NOMO-1 (cell line): ENCODE data around the gene HBB.

Experiments used
- DNase-seq, 2 experiments: peaks; one replicate each; lab custom pipeline; 2025; ENCODE audit not compliant: unreplicated experiment in 2 of 2; lab: John Stamatoyannopoulos, UW

HBB gene

DNA sequence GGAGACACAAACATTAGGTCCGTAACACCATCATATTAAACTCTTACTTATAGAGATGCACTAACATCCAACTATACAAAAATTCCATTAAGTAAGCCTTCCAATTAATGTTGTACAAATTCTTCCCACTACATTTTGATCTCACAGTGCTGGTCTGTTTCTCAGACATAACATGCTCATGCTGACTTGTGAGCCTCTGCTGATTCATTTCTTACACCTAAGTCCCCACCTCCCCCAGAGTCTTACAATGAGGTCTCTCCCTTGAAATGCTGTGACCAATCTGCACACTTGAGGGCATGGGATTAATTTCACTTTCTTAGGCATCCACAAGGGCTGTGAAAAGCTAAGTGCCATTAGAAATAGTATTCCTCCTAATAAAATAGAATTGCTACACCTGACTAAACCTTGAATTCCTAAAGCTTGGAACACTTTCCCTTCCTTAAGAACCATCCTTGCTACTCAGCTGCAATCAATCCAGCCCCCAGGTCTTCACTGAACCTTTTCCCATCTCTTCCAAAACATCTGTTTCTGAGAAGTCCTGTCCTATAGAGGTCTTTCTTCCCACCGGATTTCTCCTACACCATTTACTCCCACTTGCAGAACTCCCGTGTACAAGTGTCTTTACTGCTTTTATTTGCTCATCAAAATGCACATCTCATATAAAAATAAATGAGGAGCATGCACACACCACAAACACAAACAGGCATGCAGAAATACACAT lies 20.8 kb upstream of the HBB start:
- no peak for DNase-seq

DNA sequence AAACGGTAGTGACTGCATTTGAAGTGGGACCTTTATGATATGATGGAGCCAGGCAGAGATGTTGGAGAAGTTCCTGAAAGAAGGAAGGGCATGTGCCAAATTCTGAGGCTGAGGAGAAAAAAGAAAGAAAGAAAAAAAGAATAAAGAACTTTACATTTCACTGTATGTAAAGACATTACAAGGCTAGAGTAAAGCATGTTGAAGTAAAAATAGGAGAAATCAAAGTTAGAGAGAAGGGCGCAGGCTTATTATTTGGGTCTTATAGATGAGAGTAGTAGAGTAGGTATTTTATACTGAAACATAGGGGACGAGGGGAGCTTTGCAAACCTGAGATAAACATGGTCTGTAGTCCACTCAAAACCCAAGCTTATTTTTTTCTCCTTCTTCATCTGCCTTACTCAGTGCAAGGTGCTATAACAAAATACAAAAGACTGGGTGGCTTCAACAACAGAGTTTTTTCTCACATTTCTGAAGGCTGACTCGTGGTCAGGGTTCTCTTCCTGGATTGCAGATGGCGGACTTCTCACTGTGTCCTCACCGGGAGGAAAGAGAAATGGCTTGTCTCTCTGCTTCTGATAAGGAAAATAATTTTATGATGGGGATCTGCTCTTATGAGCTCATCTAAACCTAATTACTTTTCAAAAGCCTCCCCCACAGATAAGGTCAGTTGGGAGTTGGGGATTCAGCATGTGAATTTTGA lies 20.1 kb upstream of the HBB start:
- no peak for DNase-seq

DNA sequence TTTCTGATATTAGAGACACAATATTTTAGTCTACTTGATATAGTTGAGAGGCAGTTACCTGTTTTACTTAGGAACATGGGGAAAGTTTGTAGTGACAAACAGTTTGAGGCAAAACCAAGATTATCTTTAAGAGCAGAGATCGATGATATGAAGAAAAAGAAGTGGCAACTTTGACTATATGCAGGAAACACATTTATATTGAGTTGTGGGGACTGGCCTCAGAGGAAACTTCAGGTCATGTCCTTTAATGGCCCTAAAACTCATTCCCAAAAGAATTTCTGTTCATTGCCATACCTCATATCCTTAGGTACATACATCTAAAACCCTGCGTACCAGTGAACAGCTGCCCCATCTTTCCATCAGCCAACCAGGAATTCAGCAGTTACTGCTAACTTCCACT lies 18.3 kb upstream of the HBB start:
- DNase-seq, result no peak

DNA sequence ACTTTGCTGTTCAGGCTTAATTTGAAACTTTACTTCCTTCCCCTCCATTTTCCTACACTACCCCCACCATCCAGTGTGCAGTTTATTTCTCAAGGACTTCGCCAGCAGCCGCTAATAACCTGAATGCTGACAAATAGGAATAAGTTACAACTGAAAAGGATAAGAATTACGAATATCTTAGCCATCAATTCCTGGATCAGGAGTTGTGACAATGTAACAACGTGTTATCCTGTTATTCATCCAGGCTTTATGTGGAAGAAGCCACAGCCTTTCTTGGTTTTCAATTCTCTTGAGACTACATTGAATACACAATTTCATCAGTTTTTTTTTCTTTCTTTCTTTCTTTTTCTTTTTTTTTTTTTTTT lies 16.9 kb upstream of the HBB start:
- no peak for DNase-seq

DNA sequence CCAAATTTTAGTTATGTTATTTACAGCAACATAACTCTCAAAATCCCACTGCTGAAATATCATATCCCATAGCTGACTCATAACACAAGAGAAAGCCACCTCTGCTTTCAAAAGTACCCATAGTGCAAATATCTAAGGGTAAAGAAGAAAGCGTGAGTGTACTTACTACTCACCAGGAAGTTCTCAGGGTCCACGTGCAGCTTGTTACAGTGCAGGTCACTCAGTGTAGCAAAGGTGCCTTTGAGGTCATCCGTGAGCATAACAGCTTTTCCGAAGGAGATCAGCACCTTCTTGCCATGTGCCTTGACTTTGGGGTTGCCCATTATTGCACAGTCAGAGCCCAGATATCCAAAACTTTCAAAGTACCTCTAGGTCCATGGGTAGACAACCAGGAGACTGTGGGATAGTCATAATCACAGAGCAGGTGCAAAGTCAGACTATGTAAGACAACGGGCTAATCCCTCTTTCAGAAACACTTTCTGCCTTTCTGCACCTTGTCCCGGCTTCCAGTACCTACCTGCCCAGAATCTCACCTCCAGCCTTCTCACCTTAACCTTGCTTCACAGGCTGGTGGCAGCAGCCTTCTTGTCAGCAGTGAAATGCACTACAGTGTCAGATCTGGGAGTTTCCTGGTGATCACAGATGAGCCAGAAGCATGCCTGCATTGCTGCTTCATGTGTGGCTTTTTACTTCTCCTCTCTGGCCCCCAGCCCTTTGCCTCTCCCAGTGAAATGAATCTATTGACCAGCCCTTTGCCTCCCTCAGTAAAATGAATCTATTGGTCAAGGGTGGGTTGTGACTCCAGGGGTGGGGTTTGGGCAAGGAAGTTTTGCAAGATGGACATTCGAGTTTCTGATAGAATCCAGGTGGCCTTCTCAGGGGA lies 16.3 kb upstream of the HBB start:
- DNase-seq, result no peak

DNA sequence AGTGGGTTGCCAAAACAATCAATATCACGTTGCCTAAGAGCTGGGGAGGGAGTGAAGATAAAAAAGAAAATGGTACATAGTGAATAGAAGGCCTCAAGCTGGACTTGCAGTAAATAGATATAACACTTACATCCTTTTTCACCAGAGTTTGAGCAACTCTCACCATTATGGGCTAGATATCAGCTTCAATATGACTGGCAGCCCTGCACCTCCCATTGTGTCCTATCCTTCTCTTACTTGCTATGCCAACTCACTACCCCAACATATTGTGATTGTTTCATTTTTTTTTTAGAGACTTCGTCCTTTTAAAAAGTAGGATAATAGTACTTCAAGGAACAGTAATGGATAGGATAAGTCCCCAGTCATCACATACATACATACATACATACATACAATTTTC lies 15.3 kb upstream of the HBB start:
- DNase-seq, result no peak

DNA sequence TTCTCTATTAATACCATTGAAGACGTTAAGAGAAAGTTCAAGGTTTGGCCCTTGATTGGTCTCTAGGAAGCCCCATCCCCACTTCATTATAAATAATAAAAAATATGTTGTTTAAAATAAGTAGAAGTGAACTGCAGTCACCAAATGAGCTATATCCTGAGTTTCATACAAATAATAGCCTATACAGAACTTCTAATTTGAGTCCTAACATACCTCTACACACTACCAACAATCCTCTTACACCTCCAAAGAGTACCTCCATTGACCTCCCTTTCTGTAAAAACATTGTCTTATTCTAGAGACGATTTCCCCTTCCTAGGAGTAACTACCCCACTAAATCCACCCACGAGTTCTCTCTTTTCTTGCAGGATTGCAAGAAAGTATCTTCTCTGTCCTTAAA lies 14.6 kb upstream of the HBB start:
- DNase-seq, result no peak

DNA sequence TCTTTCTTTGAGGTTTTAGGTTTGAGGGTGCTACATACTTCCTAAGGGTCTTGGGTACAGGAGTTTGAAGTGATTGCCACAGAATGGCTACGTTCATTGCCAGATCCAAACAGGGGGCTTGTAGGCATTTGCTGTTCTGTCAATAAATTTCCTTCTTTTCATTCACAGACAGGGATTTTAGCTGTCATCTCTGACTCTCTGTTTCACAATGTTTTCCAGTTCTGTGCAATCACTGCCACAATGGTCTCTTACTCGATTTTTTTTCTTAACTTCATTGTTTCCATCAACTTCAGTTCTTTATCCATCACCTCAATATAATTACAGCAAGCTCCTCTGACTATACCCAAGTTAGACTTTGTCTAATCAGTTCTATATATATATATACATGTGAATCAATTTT lies 13.6 kb upstream of the HBB start:
- DNase-seq, result no peak

DNA sequence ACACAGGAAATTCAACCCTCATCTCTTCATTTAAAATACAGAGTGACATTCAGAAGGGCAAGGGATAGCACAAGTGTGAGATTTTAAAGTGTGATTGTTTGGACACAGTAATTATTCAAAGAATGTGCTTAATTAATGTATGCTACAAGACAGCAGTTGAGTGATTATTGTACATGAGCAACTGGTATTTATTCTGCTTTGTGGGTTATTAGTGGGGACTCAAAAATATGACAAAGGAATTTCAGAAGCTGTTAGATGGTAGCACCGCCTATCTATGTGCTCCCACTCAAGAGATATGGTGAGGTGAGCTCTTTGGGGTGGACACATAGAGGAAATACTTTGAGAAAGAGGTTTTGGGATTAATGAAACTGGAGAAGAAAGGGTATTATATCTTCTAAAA lies 13.2 kb upstream of the HBB start:
- no peak for DNase-seq

DNA sequence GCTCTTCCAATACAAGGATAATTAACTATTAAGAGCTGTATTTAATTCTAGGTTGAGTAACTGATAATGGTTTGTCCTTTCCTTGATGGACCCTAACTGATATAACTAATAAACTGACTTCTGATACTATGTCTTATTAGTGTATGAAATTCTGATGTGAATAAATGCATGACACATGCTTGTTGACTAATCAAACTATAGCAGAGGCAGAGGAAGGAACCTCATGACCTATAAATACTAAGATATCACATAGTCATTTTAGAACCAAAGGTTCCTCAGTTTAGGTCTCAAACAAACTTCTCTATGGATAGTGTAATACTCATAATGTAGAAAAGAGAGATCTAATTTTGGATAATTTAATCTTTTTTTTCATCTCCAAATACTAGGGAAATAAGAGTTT lies 12.2 kb upstream of the HBB start:
- no peak for DNase-seq

DNA sequence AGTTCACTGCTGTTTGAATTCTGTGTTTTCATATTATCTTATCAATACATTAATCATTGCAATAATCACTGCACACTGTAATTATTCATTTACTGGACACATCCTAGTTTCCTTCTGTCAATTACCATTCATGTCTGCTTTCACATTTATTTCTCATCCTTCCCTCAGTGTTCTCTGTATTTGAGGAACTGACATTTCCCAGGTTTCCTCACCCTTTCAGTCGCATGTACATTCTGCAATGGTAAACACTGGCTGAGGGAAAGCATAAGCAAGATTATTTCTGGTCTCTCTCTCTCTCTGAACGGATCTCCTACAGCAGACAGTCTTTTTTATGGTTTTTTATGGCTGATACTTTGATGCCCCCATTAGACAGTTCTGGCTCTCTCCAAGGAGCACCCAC lies 11.6 kb upstream of the HBB start:
- no peak for DNase-seq

DNA sequence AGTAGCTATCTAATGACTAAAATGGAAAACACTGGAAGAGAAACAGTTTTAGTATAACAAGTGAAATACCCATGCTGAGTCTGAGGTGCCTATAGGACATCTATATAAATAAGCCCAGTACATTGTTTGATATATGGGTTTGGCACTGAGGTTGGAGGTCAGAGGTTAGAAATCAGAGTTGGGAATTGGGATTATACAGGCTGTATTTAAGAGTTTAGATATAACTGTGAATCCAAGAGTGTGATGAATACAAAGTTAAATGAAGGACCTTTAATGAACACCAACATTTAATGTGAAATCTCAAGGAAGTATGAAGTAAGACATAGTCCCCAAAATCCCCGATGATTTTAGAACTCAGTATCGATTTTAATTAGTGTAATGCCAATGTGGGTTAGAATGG lies 10.5 kb upstream of the HBB start:
- DNase-seq, result no peak

DNA sequence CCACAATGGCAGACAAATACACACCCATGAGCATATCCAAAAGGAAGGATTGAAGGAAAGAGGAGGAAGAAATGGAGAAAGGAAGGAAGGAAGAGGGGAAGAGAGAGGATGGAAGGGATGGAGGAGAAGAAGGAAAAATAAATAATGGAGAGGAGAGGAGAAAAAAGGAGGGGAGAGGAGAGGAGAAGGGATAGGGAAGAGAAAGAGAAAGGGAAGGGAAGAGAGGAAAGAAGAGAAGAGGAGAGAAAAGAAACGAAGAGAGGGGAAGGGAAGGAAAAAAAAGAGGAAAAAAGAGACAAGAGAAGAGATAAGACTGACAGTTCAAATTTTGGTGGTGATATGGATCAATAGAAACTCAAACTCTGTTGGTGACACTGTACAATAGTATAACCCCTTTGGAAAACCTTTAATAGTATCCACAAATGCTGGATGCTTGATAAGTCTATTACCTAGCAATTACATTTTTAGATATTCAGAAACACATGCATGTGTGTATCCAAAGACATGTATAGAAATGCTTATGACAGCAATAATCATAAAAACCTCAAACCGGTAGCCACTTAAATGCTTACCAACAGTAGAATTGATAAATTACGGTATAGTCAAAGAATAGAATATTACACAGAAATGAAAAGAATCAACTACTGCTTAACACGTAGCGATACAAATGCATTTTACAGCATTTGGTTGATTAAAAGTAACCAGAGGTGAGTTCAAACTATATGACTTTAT lies 8.7 kb upstream of the HBB start:
- no peak for DNase-seq

DNA sequence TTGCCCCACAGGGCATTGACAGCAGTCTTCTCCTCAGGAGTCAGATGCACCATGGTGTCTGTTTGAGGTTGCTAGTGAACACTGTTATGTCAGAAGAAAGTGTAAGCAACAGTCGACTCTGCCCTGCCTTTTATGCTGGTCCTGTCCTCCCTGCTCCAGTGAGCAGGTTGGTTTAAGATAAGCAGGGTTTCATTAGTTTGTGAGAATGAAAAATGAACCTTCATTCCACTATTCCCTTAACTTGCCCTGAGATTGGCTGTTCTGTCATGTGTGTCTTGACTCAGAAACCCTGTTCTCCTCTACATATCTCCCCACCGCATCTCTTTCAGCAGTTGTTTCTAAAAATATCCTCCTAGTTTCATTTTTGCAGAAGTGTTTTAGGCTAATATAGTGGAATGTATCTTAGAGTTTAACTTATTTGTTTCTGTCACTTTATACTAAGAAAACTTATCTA lies 7.5 kb upstream of the HBB start, which contains the start of gene HBD:
TSS of gene HBD (minus strand) at position 103 of the 454 bp plus-strand sequence. CDS start at position 53, 50 bp downstream.
- no peak for DNase-seq

DNA sequence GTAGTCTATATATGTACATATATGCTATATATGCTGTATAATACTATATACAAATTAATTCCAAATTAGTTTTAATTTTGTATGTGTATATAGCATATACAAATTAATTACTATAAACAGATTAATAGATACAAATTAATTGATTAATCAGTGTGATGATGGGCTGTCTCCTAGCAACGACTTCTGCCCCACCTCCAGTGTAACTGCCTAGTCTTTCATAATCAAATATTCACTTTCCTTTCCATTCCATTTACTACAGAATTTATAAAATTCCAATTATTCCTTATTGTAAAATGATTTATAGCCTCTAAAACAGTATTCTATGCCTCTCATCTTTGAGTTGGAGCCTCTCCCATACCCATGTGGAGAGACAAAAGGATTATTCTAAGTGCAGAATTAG lies 6.4 kb upstream of the HBB start:
- no peak for DNase-seq

DNA sequence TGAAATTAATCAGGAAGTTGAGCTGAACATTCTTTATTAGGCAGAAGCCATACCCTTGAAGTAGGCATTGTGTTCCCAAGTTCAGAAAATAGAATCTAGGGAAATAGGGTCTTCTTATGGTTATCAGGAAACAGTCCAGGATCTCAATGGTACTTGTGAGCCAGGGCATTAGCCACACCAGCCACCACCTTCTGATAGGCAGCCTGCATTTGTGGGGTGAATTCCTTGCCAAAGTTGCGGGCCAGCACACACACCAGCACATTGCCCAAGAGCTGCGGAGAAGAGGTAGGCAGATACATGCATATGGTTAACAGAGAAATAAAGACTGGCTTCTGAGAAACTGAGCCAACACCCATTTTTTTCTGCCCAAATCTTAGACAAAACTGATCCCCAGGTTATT lies 6.0 kb upstream of the HBB start:
- DNase-seq, result no peak

DNA sequence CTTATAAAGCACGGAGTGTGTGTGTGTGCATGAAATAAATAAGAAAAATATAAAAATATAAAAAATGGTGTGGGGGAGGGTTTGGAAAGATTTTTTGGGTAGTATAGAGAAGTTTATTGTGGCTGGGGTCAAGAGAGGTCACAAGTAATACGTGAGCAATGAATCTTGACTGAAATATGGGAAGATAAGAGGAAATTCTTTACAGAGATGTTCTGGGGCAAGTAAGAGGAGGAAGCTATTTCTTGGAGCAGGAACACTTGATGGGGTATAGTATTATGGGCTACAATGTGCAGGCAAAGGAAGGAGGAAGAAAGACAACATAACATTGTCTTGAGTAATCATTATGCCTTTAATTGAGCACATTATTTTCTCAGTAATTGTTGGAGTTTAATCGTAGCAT lies 5.3 kb upstream of the HBB start:
- DNase-seq, result no peak

DNA sequence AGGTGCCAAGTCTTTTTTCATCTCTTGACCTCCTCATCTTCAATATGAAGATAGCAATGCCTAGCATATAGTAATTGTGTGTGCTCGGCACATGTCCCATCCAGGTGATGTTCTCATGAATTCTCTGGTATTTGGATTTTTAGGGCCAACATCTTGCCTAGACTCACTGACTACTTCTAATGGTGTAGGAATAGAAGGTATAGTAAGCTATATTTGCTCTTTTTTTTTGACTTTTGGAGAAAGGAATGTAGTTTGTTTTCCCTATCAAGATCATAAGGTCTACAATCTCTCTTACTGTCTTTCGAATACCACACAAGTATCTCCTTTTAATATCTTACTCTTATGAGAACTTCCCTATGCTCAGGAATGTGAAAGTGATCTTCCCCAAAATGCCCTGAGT lies 4.2 kb upstream of the HBB start:
- no peak for DNase-seq

DNA sequence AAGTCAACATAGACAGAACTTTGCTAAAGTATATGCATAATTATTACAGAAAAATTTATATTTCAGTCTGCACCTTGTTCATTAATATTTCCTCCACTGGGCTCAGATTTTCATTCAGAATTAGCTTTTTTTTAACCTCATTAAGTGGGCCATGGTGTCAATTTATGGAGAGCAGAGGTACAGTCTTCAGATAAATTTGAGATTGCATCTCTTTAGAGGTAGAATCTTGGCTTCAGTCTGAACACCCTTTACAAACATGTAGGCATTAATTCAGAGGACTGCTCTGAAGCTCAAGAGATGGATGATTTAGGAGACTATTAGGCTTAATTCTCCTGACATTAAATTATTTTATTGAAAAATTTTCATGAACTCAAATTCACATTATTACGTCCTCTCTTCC lies 3.4 kb upstream of the HBB start:
- DNase-seq, result no peak

DNA sequence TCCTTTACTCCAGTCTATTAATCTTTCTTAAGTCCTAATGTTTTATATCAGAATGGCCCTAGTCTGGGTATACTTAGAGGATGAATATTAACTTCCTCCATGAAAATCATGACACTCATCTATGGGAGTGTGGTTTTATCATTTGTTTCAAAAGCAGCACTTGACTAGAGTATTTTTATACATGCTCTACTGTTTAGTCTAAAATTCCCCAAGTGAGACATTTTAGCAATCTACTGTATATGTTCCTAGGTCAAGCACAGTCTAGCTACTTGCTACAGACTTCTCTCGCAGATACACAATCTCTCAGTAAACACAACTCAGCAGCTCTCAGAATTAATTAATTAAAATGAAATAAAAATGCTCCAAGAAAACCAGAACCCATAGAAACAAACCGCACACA lies 2.9 kb upstream of the HBB start:
- DNase-seq, result no peak

DNA sequence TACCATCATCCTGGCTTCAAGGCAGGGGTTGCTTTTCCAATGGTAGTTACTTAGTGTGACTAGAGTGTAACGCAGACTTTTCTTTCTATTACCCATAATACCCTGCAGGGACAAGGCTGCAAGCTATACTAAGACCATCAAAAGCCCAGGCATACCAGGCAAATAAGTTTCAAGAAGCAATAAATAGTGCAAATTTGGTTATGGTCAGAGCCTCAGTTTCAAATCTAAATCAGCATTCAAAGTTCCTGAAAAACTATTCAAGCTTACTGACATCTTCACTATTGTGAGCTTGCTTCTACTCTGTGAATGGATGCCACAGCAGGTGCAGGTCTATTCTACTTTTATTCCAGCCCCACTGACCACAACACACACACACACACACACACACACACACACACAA lies 2.5 kb upstream of the HBB start:
- no peak for DNase-seq
